NAMALWA (cell line): ENCODE measurements around the gene DFFB.
A peak's percentile ranks its signal among the peaks of the same experiment; 100 is the strongest.

ENCODE experiments used
- DNase-seq: peaks from one replicate; pipeline ENCODE4 v3.0.0-alpha.2; 2015; ENCODE audit warnings: low spot score

The DFFB gene

GRCh38 chr1:3896396-3897000 lies 39.2 kb downstream of the DFFB start:
- no peak for DNase-seq

DNA sequence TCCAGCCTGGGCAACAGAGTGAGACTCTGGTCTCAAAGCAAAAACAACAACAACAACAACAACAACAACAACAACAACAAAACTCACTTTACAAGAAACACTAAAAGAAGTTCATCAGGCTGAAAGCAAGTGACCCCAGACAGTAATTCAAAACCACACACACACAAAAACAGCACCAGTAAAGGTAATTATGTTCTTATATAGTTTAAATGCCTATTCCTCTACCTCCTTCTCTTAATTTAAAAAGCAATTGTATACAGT lies 41.1 kb downstream of the DFFB start:
- no peak for DNase-seq

DNA sequence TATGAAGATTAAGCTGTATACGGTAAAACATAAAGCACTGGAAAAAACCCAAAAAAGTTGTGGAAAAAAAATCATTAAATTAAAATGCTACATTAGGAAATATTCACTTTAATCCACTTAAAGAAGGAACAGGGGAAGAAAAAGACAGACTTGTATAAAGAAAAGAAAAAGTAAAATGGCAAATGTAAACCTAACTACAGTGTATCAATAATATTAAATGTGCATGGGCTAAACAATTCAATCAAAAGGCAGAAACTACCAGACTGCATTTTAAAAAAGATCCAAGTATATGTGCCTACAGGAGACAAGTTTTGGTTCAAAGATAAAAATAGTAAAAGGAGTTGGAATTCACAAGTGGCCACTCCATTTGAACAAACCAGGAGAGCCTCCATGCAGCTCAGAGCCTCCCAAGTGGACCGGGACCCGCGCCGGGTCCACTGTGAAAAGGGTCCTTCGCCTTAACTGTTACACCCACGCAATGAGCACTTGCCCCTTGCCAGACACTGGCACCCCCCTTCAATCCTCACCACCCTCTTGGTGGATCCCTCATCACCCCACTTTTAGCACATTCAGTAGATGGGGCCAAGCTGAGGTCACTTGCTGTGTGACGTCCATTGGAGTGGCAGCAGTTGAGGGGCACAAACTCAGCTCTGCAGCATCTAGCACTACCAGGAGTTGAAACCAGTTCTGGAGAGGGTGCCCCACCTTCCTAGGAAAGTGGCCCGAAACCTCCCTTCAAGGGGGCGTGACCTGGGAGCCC lies 41.9 kb downstream of the DFFB start:
- DNase-seq = no peak

DNA sequence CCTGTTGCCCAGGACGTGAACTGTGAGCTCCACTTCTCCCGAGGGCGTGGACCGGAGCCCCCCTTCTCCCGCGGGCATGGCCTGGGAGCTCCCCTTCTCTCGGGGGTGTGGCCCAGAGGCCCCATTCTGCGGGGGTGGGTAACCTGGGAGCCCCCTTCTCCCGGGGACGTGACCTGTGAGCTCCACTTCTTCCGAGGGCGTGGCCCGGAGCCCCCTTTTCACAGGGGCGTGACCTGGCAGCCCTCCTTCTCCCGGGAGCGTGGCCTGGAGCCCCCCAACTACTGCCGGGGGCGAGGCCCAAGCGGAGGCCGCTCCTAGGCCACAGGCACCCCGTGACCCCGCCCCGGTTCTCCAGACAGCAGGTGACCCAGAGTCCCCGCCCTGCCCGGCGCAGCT lies 42.5 kb downstream of the DFFB start:
- DNase-seq = peak; percentile 72

DNA sequence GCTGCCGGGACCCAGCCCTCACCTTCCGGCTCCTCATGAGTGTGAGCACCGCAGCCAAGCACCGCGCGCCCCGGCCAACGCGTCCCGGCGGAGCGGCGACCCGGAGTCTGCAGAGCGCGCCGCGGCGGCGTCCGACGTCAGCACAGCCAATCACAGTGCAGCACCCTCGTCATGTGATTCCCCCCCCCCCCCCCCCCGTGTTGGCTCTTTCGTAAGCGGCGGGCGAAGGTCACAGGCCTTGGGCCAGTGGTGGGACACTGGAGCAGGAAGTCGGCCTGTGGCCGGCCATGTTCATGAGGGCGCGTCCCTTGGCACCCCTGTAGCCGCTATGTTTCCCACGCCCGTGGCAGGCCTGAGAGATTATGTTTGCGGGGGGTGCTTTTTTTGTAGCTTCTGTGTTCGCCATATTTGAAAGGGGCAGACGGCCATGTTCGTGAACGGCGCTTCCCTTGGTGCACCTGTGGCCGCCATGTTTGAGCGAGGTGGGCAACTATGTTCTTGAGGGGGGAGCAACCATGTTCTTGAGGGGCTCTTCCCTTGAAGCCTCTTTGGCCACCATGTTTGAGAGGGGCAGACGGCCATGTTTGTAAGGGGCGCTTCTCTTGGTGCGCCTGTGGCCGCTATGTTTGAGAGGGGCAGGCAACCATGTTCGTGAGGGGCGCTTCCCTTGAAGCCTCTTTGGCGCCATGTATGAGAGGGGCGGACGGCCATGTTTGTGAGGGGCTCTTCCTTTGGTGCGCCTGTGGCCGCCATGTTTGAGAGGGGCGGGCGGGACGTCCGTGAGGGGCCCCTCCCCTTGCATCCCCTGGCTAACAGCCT lies 43.1 kb downstream of the DFFB start, which contains the start of gene C1orf174:
C1orf174 (minus strand) TSS at position 123 of the 819 bp plus-strand sequence; CDS start at position 37, 86 bp downstream.
- DNase-seq = peak; percentile 100

DNA sequence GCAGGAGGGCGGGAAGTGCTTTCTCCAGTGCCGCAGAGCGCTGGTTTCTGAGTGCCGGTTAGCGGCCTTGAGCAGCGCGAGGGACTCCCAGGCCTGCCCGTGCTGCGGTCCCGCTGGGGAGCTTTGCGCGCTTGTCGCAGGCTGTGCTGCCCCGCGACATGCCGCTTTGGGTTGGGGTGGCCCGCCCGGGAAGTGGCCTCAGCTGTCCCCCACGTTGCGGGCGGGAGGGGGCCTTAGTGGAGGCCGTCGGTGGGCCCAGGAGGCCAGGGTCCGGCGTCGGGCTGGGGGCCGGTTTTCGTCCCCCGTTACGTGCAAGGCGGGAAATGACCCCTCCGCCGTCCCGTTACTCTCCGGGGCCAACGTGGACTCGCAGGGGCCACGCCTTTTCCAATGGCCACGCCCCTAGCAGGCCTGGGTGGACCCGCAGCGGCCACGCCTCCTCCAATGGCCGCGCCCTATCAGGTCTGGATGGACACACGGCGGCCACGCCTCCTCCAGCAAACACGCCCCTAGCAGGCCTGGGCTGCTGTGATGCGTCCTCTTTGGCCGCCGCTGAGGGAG lies 43.8 kb downstream of the DFFB start:
- DNase-seq = peak; percentile 97

DNA sequence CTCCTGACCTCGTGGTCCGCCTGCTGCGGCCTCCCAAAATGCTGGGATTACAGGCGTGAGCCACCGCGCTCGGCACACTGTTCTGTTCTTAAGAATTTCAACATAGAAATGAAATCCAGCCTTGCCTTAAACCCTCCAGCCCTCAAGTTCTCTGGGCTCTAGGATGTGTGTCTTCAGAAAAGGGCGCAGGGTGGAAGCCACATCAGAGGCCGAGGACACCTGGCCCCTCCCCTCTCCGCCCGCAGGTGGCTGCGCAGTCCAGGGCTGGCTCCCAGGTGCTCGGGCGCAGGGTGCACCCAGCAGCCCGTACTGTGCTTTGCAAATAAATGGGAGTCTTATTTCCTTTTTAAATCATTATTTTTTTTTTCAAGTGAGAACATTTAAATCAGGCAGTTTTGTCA lies 44.8 kb downstream of the DFFB start:
- no peak for DNase-seq

DNA sequence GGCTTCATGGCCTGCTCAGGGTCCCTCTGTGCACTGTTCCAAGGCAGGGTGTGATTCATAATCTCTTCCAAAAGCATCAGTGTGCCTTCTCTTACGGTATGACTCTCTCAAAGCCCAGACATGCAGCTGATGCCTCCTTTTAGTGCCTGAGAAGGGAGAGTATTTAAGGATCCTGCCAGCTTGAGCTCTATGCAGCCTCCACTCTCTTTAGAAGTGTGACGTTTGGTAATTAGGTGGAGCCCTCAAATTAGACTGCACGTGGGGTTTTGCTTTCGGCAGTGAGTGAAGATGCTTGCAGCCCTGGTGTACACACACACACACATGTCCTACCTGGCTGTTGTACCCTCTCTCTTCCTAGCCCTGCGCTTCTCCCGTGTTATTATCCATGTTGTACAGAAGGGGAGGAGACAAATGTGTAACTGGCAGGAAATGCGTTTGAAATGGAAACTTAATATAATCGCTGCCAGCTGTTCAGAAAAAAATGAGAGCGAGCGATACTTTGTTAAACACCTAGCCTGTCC lies 45.4 kb downstream of the DFFB start:
- DNase-seq = peak; percentile 46

DNA sequence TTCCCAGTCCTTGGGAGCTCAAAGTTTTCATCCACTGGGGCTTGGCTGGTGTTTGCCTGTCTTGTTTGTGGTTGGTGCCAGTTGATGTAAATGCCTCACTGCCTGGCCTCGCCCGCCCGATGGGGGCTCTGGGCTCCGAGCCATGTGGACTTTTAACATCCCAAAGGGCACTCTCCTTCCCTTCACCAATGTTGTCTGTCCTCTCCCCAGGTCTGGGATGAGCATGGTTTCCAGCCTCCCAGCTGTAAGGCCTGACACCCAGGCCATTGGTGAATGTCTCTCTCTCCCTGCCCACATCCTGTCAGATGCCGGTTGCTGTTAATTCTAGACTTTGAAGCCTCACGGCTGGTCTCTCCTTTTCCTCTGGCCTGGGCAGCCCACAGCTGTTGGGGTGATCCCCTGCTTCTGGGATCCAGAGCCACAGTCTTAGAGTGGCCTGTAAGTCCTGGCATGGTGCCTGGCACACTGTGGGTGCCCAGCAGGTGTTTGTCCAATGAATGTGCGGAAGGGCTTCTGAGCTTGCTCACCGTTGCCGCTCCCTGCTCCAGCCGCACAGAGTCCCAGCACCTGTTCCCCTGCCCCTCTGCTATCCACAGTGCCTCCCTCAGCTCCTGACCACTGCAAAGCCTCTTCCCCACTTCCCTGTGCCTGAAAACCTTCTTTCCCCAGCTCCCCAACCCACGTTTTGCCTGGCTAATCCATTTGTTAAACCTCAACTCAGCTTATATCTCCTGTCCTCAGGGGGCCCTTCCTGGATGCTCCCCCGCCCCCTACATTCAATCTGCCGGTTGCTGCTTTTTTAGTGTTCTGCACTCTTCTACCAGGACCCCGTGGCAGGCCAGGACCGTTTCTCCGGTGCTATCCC lies 46.1 kb downstream of the DFFB start:
- DNase-seq = no peak

GRCh38 chr1:3904006-3904842 lies 46.9 kb downstream of the DFFB start:
- DNase-seq = no peak

- no peak for DNase-seq
Measured at GRCh38 chr1:3904843-3905185, 47.5 kb downstream of the DFFB start.

DNA sequence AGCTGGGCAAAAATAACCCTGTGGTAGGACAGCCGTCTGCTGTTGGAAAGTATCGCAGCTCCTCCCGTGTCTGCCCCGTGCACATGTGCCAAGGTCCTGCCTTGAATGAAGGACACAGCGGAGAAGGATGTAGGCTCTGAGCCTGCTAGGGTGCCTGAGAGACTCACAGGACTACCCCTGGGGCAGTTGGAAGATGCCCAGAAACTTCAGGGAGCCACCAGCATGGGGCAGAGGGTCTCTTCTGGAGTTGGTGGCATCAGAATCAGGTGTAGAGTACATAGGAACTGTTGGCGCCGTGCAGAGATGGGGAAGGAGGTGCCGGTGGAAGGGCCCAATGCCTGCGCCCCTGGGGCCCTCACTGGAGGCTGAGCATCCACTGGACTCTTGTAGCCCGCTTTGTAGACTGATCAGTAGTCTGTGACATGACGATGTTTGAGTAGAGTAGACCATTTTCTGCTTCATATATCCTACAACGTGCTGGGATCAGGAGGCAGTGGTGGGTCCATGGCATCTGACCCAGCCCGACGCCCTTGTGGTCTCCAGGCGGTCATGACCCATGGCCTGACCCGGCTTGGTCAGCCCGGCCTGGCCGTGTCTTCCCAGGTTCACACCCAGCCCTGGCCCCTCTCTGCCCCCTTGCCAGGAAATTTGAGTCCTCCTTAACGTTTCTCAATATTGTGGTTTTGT lies 48.1 kb downstream of the DFFB start:
- no peak for DNase-seq

- DNase-seq = no peak
Measured at GRCh38 chr1:3905953-3906671, 48.8 kb downstream of the DFFB start.

DNA sequence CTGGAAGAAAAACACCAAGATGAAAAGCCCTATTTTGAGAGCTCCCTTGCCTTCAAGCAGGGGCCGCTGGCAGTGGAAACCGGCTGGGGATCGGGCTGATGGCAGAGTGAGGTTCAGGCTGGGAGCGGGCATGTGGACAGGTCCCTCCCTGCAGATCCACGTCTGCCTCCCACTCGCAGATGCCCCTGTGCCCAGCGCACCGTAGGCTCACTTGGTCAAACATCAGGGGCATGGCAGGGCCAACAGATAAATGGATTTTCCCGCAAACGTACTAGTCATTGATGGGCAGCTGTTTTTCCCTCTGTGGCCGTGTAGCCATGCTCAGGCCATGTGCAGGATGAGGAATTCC lies 49.4 kb downstream of the DFFB start:
- DNase-seq = no peak

GRCh38 chr1:3907031-3907534 lies 49.8 kb downstream of the DFFB start:
- peak; percentile 43 for DNase-seq

- DNase-seq = no peak
Measured at GRCh38 chr1:3907621-3908165, 50.4 kb downstream of the DFFB start.

DNA sequence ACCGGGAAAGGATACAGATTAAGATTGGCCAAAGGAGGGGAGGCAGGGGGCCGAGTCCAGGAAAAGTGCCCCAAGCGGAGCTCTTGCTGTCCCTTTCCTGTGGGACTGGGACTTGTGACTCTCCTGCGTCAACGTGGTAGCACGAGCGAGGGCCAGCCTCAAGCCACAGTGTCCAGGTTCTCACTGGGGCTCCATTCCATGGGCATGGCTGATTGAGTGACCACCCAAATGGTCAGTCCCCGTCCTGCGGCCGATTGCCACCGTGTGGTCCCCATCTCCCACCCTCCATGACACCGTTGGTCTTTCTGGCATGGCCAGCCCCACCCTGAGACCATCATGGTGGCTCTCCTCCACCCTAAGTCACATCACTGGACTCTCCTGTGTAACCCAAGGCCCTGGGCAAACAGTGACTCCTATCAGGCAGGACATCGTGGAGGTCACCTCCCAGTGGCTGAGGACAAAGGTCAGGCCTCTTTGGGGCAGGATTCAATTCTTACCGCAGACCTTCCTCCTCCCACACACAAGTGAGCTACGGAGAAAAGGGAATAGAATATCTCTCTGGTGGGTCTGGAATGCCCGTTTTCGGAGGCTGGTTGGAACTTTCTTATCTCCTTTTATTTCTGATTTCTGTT lies 51.7 kb downstream of the DFFB start:
- DNase-seq = no peak

- no peak for DNase-seq
Measured at GRCh38 chr1:3909615-3910014, 52.3 kb downstream of the DFFB start.
